HG03558 (cell line): ENCODE data around the gene SCN1B.
"Not testable (repeated sequence)": the region's sequence is repeated elsewhere in the genome, so short reads cannot be mapped to it uniquely, and the experiment has no call there.

Experiments used
- ATAC-seq: cut with Tn5 transposase; IDR thresholded peaks from one replicate; pipeline ENCODE4 v1.9.1; 2021; ENCODE audit warnings: moderate number of reproducible peaks; ENCODE audit not compliant: unreplicated experiment; ENCODE audit errors: extremely low read depth

Gene SCN1B

DNA sequence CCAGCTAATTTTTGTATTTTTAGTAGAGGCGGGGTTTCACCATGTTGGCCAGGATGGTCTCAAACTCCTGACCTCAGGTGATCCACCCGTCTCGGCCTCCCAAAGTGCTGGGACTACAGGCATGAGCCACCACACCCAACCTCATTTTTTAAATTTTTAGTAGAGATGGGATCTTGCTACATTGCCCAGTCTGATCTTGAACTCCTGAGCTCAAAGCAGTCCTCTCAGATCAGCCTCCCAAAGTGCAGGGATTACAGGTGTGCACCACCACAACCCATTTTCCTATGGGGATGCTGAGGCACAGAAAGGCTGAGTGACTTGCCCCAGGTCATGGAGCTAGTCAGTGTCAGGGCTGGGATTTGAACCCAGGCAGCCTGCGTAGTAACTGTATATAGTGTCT lies 21.0 kb downstream of the SCN1B start:
- ATAC-seq: not testable (repeated sequence)

DNA sequence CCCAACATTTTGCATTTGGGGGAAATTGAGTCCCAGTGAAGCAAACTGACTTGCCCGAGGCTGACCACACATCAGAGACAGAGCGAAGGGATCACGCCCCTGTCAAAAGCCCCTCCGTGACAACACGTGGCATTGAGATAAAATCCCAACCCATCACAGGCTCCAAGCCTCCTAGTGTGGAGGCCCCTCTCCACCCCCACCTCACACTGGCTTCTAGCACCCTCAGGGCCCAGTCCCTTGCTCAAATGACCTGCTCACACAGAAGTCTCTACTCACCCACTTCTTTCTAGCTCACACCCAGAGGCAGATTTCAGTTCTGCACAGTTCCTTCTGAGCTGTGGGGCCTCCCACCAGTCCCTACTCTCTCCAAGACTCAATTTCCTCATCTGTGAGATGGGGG lies 21.5 kb downstream of the SCN1B start:
- no peak for ATAC-seq

DNA sequence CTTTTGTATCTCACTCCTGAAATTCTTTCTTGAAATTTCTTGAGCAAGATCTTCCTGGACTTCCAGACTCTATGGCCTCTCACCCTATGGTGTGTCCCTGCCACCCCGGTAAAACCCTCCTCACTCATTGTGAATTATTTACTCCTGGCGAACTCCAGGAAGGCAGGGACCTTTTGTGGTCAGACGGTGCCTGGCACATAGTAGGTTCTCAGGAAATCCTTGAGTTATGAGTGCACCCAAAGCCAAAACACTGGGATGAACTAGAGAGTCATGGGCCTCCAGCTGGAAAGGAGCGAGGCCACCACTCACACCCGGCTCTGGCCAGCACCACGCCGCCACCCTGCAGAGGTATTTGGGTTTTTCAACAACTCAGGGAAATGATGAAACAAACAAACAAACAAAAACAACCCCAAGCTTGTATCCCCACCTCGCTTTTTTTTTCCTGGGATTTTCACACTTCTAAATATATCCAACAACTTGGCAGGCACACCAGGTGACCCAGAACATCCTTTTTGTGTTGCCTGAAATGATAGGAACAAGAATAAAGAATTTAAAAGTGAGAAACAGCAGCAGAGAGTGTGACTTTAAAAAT lies 22.4 kb downstream of the SCN1B start:
- no peak for ATAC-seq

DNA sequence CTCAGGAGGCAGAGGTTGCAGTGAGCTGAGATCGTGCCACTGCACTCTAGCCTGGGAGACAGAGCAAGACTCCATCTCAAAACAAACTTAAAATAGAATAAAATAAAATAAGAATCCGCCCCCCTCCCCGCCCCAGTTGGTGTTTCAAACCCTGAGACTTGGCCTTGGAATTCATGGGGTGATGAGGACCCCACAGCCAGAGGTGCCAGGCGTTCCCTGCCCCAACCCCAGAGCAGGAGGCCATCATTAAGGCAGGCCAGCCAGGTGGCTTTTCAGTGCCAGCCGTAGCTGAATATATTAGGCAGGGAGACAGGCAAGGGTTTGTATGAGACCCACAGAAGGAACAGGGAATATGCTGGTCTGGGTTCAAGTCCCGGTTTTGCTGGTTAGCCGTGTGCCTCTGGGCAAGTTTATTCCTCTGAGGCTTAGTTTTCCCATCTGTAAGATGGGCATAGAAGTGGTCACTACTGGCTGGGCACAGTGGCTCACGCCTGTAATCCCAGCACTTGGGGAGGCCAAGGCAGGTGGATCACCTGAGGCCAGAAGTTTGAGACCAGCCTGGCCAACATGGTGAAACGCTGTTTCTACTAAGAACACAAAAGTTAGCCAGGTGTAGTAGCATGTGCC lies 23.5 kb downstream of the SCN1B start:
- no peak for ATAC-seq

DNA sequence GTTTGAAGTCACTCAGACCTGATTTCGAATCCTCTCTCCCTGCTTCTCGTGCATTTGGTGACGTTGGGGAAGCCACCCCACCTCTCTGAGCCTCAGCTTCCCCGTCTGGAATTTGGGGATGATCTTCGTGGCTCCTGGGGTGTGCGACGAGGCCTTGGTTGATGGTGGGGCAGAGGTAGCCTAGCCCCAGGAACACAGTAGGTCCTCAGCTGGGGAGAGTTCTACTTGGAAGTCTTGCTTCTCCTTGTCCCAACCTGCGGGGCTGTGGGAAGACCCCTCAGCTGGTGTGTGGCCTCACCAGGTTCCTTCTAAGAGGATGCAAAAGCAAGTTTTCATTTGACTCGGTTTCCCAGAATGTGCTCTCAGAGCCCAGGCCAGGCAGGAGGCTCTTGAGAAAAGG lies 24.4 kb downstream of the SCN1B start:
- no peak for ATAC-seq

DNA sequence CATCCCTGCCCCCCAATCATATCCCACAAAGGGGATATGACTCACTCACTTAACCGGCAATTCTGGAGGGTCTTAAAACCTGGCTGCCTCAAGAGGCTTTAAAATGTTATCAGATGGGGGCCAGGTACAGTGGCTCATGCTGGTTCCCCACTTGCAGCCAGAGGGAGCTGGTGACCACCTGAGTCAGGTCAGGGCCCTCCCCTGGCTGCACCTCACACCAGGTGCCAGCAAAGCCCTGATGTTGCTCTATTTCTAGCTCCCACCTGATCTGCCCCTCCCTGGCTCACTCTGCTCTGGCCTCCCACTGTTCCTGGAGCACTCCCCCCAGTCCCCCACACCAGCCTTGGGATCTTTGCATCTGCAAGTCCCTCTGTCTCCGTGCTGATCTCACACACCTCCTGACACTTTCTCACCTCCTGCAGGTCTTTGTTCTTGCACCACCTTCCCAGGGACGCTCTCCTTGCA lies 25.5 kb downstream of the SCN1B start:
- no peak for ATAC-seq

DNA sequence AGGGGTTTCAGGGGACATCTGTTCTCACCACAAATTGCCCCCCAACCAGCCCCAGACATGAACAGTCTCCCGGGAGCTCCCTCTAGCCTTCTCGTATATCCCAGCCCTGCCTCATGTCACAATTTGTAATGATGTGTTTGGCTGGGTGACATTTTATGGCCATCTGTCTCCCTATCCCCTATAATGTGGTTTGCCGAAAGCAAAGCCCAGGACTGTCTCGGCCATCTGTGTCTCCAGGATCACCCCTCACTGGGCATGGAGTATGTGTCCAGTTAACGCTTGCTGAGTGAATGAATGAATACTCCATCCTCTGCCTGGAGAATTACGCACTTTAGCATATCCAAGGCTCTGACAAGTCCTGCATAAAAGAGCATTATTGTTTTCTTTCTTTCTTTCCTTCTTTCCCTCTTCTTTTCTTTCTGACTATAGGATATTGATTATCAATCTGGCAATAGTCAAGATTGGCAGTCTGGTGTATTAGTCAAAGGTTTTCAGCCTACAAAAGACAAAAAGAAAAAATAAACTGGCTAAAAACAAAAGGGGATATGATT lies 26.3 kb downstream of the SCN1B start:
- ATAC-seq: no peak

DNA sequence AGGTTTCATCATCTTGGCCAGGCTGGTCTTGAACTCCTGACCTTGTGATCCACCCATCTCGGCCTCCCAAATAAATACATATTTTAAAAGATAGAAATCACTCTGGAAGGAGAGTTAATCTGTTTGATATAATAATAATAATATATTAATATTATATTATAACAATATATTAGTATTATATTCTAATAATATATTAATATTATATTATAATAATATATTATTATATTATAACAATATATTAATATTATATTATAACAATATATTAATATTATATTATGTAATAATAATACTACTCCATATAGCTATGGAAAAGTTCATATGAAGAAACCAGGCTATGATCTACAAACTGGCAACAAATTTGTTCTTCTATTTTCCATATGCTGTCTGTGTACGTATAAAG lies 28.1 kb downstream of the SCN1B start:
- ATAC-seq: no peak

DNA sequence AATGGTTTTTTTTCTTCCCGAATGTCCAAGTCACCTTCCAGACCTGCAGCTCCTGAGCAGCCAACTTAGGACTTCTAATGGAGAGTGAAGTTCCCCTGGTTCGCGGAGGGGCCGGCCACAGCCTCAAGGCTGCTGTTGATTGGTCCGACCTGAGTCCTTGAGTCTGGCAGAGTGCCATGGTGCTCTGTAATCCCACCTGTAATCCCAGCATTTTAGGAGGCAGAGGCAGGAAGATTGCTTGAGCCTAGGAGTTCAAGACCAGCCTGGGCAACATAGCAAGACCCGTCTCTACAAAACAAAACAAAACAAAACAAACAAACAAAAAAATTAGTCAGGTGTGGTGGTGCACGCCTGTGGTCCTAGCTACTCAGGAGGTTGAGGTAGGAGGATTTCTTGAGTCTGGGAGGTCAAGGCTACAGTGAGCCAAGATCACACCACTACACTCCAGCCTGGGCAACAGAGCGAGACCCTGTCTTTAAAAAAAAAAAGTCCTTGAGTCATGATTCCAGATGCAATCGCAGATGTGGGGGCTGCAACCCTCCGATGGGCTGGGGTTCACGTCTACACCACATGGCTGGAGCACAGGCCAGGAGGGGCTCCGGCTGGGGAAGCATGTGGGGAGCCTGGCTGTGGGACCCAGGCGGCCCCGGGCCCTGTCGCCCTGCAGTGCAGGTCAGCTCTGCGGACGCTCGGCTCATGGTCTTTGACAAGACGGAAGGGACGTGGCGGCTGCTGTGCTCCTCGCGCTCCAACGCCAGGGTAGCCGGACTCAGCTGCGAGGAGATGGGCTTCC lies 28.9 kb downstream of the SCN1B start:
- no peak for ATAC-seq

DNA sequence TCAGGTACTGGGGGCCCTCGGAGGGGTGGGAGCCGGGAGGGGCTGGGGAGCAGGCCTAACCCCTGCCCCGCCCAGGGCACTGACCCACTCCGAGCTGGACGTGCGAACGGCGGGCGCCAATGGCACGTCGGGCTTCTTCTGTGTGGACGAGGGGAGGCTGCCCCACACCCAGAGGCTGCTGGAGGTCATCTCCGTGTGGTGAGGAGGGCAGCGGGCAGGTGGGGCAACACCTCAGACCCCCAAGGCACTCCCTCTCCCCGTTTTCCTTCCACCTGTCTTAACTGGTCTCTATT lies 29.5 kb downstream of the SCN1B start:
- ATAC-seq: no peak

DNA sequence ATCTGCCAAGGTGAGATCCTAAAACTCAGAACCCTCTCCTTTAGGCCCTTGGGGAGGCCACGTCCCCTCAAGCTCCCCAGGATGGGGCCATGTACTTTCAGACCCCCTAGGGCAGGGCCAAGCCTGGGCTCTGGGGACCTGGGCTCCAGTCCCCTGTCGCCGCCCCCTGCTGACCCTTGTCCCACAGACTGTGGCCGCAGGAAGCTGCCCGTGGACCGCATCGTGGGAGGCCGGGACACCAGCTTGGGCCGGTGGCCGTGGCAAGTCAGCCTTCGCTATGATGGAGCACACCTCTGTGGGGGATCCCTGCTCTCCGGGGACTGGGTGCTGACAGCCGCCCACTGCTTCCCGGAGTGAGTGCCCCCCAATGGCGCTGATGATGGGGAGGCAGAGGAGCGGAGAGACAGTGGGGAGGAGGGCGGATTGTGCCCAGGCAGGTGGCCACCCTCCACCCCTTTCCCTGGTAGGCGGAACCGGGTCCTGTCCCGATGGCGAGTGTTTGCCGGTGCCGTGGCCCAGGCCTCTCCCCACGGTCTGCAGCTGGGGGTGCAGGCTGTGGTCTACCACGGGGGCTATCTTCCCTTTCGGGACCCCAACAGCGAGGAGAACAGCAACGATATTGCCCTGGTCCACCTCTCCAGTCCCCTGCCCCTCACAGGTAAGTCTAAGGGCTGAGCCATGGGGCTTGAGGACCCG lies 30.0 kb downstream of the SCN1B start:
- no peak for ATAC-seq

DNA sequence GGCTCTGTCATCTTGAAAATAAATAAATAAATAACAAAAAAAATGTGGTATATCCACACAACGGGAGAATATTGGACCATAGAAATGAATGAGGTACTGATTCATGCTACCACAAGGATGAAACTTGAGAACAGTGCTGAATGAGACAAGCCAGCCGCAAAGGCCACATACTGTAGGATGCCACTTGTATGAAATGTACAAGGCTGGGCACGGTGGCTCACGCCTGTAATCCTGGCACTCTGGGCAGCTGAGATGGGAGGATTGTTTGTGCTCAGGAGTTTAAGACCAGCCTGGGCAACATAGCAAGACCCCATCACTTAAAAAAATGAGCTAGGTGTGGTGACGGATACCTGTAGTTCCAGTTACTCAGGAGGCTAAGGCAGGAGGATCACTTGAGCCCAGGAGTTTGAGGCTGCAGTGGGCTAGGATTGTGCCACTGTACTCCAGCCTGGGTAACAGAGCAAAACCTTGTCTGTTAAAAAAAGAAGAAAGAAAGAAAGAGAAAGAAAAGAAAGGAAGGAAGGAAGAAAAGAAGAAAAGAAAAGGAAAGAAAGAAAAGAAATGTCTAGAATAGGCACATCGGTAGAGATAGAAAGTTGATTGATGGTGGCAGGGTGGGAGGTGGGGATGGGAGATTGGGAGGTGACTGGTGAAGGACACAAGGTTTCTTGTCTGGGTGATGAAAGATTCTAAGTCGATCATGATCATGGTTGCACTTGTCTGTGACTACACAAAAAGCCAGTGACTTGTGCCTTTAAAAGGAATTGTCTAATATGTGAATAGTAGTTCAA lies 31.5 kb downstream of the SCN1B start:
- ATAC-seq: no peak

DNA sequence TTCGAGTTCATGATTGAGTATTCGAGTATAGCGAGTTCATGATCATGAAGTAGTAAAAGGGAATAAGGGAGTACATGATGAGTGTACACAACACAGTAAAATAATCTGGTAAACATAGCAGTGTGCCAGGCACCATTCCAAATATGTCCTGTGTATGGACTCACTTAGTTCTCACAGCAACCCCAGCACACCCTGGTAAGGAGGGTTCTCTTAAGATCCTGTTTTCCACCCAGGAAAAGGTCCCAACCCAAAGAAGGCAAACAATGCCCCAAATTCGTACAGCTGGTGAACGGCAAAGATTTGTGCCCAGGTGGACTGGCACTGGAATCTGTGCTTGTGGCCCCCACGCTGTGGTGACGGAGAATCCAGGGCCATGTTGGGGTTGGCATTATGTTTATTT lies 32.7 kb downstream of the SCN1B start:
- no peak for ATAC-seq

DNA sequence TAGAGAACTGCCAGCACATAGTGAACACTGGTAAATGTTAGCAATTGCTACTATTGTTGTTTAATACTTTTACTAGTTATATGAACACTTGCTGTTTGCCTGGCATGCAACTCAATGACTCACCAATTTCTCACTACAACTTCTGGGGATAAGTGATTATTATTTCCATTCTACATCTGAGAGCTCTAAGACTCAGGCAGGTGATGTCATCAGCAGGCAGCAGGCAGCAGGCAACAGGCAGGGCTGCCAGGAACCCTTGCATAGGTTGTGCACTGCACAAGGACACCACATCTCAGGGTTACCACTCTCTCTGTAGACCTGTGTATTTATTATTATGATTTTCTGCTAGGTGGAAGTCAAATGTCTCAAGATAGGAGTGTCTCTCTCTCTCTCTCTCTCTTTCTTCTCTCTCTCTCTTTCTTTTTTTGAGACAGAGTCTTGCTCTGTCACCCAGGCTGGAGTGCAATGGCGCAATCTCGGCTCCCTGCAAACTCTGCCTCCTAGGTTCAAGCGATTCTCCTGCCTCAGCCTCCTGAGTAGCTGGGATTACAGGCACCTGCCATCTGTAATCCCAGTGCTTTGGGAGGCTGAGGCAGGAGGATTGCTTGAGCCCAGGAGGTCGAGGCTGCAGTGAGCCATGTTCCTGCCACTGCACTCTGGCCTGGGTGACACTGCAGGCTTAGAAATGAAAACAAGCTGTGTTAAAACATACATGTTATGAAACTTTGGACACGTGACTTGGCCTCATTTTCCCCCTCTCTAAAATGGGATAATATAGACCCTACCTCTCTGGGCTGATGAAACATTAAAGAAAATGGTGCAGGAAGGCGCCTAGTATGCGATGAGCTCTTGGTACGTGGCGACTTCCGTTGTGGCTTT lies 33.9 kb downstream of the SCN1B start:
- no peak for ATAC-seq

DNA sequence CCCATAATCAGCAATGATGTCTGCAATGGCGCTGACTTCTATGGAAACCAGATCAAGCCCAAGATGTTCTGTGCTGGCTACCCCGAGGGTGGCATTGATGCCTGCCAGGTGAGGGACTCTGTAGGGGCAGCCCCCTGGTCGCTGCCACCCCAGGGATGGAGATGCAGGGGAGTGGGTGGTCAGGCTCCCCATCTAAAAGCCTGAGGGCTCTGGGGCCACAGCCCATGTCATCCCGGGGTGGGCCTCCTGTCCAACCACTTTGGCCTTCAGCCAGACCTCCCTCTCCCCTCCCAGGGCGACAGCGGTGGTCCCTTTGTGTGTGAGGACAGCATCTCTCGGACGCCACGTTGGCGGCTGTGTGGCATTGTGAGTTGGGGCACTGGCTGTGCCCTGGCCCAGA lies 35.3 kb downstream of the SCN1B start:
- no peak for ATAC-seq

DNA sequence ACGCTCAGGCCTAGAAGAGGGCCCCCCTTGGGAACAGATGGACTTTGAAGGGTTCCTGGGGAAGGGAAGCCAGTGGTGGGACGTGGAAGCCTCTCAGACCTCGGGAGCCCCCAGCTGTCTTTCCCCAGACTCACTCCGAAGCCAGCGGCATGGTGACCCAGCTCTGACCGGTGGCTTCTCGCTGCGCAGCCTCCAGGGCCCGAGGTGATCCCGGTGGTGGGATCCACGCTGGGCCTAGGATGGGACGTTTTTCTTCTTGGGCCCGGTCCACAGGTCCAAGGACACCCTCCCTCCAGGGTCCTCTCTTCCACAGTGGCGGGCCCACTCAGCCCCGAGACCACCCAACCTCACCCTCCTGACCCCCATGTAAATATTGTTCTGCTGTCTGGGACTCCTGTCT lies 35.9 kb downstream of the SCN1B start:
- no peak for ATAC-seq

DNA sequence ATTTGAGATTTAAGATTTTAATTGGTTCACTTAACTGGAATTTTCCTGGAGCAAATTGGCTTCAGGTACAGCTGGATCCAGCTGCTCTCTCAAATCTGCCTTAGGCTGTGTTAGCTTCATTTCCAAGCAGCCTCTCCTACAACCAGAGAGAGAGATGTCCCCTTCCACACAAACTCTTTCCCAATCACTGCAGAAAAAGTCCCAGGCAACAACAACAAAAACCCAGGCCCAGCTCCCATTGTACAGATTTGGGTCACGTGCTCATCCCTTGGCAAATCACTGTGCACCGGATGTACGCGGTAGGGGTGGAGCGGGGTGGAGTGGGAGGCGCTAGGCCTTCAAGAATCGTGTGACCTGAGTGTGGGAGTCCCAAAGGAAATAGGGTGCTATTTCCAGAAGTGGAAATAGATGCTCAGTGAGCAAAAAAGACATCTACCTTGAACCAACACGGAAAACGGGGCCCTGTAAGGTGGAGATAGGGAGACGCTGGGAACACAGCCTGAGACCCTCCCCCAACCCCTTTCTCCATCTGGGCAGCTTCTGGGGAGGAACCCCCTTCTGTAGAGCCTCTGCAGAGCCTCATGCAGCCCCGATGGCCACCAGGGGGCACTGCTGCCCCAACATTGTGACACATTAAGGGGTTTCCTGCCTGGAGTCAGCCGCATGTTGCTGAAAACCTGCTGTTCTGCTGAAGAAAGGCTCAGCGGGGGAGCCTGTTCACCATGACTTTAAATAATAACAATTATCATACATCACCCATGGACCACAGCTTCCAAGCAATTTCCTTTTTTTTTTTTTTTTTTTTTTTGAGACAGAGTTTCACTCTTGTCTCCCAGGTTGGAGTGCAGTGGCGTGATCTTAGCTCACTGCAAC lies 36.7 kb downstream of the SCN1B start:
- ATAC-seq: no peak

DNA sequence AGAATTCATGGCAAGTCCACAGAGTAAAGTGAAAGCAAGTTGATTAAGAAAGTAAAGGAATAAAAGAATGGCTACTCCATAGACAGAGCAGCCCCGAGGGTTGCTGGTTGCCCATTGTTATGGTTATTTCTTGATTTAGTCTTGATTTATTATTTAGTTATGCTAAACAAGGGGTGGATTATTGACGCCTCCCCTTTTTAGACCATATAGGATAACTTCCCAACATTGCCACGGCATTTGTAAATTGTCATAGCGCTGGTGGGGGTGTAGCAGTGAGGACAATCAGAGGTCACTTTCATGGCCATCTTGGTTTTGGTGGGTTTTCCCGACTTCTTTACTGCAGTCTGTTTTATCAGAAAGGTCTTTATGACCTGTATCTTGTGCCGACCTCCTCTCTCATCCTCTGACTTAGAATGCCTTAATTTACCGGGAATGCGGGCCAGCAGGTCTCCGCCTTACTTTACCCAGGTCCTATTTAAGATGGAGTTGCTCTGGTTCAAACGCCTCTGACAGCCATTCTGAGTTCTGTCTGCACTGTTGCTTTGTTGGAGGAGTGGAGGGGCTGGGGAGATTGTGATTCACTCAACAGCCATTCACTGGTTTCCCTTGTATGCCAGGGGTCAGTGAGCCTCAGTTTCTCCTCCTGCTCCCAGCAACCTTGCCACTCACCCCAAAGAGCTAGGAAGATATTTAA lies 38.8 kb downstream of the SCN1B start:
- no peak for ATAC-seq
